ENCODE measurements around the gene F2R. TPM values are rescaled to one million over a fixed set of nuclear protein-coding genes. Genes with fewer than 3 reads are reported as not detected.

The F2R gene
- total and polyA plus RNA-seq, 12 donors = 6.0 to 60.5 (median 26.8) TPM

Small RNA genes lying within 50 kb of the gene (small RNA-seq; reads per million reads assigned to genes)
- 0 reads per million in 2 donors for gene RF02154
- gene RF02155 = 0 reads per million in 2 donors

Other genes with a start within 250 kb of the F2R start
- 1 to 10 TPM in 1 of 9 donors, under 1 TPM in 6, not detected in 2; 0.08 to 1.5 (median 0.69) TPM for gene F2RL2, start 92.7 kb upstream of the F2R start, total RNA-seq
- under 1 TPM; 0.16 to 0.46 (median 0.27) TPM for gene F2RL2, start 92.7 kb upstream of the F2R start, polyA plus RNA-seq
- gene F2RL1, start 102.9 kb downstream of the F2R start, total RNA-seq = 1 to 10 TPM in 7 of 9 donors, under 1 TPM in 2; 0.35 to 4.0 (median 1.4) TPM
- under 1 TPM; 0.40 to 0.95 (median 0.67) TPM for gene F2RL1, start 102.9 kb downstream of the F2R start, polyA plus RNA-seq
- 1 to 10 TPM in 2 of 9 donors, under 1 TPM in 6, not detected in 1; 0.11 to 2.8 (median 0.51) TPM for gene S100Z, start 133.9 kb downstream of the F2R start, total RNA-seq
- gene S100Z, start 133.9 kb downstream of the F2R start, polyA plus RNA-seq = under 1 TPM; 0.27 to 0.44 (median 0.40) TPM
- gene CRHBP, start 236.9 kb downstream of the F2R start, total RNA-seq = 10 to 100 TPM; 17.0 to 64.1 (median 30.3) TPM
- gene CRHBP, start 236.9 kb downstream of the F2R start, polyA plus RNA-seq = 10 to 100 TPM; 13.4 to 20.2 (median 16.5) TPM